Caco-2 (cell line): Measurements from ENCODE around the gene BACH2. TPM values are rescaled to one million over a fixed set of nuclear protein-coding genes. Genes with fewer than 3 reads are reported as not detected.
A peak's percentile ranks its signal among the peaks of the same experiment; 100 is the strongest.

ENCODE experiments used
- BruUV-seq: library from RNA; stranded (reverse); fragments of 400-500 nt; replicated peaks from 2 replicates; lab custom pipeline; 2021; lab: Mats Ljungman, UMichigan
- CTCF ChIA-PET: fragments of 300-600 bp; sonication (Branson Sonifier 250); formaldehyde crosslinking; loops from one replicate; lab custom pipeline; 2022; ENCODE audit warnings: antibody characterized with exemption; lab: Charles Lee
- POLR2A ChIA-PET: fragments of 300-600 bp; sonication (Branson Sonifier 250); formaldehyde crosslinking; loops from one replicate; lab custom pipeline; 2022; ENCODE audit warnings: antibody characterized with exemption; lab: Charles Lee
- DNase-seq, 2 experiments: peaks; one replicate each; pipeline versions ENCODE4 v3.0.0 to v3.0.0-alpha.2; 2020 to 2022
- H3K27me3 ChIP-seq: replicated peaks from 2 replicates; pipeline ENCODE4 v1.6.0; 2011; ENCODE audit warnings: low read length; ENCODE audit not compliant: control insufficient read depth, insufficient read depth
- H3K36me3 ChIP-seq: 2 replicates; pipeline ENCODE4 v1.5.1; 2011; ENCODE audit warnings: low read length; ENCODE audit not compliant: control insufficient read depth, insufficient read depth
- H3K4me1 ChIP-seq: fragments of 250-450 bp; sonication (Bioruptor Pico); 2 replicates; pipeline ENCODE4 v1.5.1; 2020; ENCODE audit warnings: mild to moderate bottlenecking
- H3K4me3 ChIP-seq: 2 replicates; pipeline ENCODE4 v1.5.1; 2011; ENCODE audit warnings: low read depth, mild to moderate bottlenecking, control low read depth, low read length
- H3K9me3 ChIP-seq: fragments of 250-450 bp; sonication (Bioruptor Pico); 2 replicates; pipeline ENCODE4 v1.5.1; 2020; ENCODE audit warnings: mild to moderate bottlenecking, moderate library complexity
- H3K27ac Mint-ChIP-seq: one replicate; pipeline ENCODE4 v1.8.0; 2022; ENCODE audit warnings: mixed read lengths; ENCODE audit not compliant: unreplicated experiment
- H3K27me3 Mint-ChIP-seq: one replicate; pipeline ENCODE4 v1.8.0; 2022; ENCODE audit warnings: mixed read lengths; ENCODE audit not compliant: insufficient read depth, unreplicated experiment
- H3K36me3 Mint-ChIP-seq: one replicate; pipeline ENCODE4 v1.8.0; 2022; ENCODE audit warnings: mild to moderate bottlenecking, mixed read lengths; ENCODE audit not compliant: insufficient read depth, unreplicated experiment
- H3K4me1 Mint-ChIP-seq: one replicate; pipeline ENCODE4 v1.8.0; 2022; ENCODE audit warnings: low read depth, mixed read lengths; ENCODE audit not compliant: unreplicated experiment
- H3K4me3 Mint-ChIP-seq: one replicate; pipeline ENCODE4 v1.8.0; 2022; ENCODE audit warnings: mild to moderate bottlenecking, moderate library complexity, mixed read lengths; ENCODE audit not compliant: unreplicated experiment
- H3K9me3 Mint-ChIP-seq: one replicate; pipeline ENCODE4 v1.8.0; 2022; ENCODE audit warnings: mixed read lengths; ENCODE audit not compliant: unreplicated experiment
- intact Hi-C: fragments of 100-400 bp; cut with micrococcal nuclease; formaldehyde crosslinking; loops from one replicate; pipeline ENCODE4 v1.10.0; 2022; ENCODE audit not compliant: unreplicated experiment
- total RNA-seq: library from RNA; stranded (reverse); gene quantifications from 2 replicates; pipeline ENCODE4 v1.2.3, GENCODE V29; 2022
- TF ChIP-seq, protein P1 (sequence below), 2 experiments: fragments of 200-600 bp in 1 of 2; IDR thresholded peaks; 1 replicate in 1 of 2; 2 replicates in 1 of 2; pipeline versions ENCODE4 v1.5.1 to v1.8.0; 2011 to 2022; ENCODE audit warnings: antibody characterized with exemption in 1 of 2, control low read depth in 1 of 2, inconsistent platforms in 1 of 2, low read depth in 1 of 2, low read length in 1 of 2, mild to moderate bottlenecking in 1 of 2, moderate library complexity in 1 of 2; ENCODE audit not compliant: insufficient read depth in 1 of 2, severe bottlenecking in 1 of 2, unreplicated experiment in 1 of 2

BACH2 gene
- total RNA-seq, 1 experiment from 2014 or later, result 0.43 TPM

DNA sequence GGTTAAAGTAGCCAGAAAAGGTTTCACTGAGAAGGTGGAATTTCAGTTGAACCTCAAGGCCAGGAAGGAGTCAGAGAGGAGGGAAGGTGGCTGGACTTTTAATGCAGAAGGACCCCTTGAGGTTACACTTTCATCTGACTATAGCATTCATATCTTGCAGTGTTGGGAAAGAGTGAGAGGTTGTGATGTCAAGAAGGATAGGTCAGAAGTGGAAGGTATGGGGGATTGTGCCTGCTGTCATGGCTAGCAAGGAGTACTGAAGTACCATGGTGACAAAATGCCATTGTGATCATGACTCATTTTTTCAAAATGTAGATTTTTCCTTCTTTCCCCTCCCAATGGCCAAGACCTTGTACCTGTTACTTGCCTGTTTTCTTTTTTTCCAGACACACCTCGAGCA lies 5.2 kb upstream of the BACH2 start:
- CTCF ChIA-PET, result no interaction called here

DNA sequence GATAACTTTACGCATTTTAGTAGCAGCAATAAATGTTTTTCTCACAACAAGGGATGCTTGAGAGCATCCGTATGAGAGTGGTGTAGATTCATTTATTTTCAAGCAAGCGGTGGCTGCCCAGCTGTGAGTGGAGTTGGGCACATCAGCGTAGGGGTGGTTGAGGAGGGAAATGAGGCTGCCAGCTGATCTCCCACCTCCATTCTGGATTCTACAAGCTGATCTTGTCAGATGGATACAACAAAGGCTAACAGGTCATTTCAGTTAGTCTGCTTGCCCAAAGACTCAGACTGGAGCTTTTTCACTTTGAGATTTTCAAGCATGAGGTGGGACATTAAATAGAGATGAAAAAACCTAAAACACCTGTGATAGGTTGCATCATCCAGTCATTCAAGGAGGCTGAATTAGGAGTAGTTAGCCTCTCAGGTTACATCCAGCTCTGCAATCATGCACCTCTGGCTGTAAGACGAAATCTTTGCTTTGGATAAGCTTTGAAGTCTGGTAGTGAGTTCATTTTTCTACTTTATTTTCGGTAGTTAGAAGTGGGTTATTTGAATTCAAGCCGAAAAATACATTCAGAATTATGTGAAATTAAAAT lies 1.9 kb upstream of the BACH2 start:
- H3K4me3 ChIP-seq, result no peak overlapping the region
- POLR2A ChIA-PET, result no interaction called here
- H3K4me1 Mint-ChIP-seq, result peaks cover 9% of the 10 kb centered on the region
- no TSS peak for BruUV-seq
- H3K36me3 ChIP-seq, result no peaks in the 10 kb centered on the region
- H3K9me3 Mint-ChIP-seq, result no peaks in the 10 kb centered on the region
- no peaks in the 10 kb centered on the region for H3K9me3 ChIP-seq
- H3K36me3 Mint-ChIP-seq, result peaks cover 4% of the 10 kb centered on the region
- peaks cover 27% of the 10 kb centered on the region for H3K27me3 Mint-ChIP-seq
- TF ChIP-seq, protein P1, sequence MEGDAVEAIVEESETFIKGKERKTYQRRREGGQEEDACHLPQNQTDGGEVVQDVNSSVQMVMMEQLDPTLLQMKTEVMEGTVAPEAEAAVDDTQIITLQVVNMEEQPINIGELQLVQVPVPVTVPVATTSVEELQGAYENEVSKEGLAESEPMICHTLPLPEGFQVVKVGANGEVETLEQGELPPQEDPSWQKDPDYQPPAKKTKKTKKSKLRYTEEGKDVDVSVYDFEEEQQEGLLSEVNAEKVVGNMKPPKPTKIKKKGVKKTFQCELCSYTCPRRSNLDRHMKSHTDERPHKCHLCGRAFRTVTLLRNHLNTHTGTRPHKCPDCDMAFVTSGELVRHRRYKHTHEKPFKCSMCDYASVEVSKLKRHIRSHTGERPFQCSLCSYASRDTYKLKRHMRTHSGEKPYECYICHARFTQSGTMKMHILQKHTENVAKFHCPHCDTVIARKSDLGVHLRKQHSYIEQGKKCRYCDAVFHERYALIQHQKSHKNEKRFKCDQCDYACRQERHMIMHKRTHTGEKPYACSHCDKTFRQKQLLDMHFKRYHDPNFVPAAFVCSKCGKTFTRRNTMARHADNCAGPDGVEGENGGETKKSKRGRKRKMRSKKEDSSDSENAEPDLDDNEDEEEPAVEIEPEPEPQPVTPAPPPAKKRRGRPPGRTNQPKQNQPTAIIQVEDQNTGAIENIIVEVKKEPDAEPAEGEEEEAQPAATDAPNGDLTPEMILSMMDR (IDR thresholded peaks at IDR 0.05; ENCODE audit: insufficient read depth in 1 of 2, low read depth in 1 of 2, low read length in 1 of 2, severe bottlenecking in 1 of 2, unreplicated experiment in 1 of 2), result no peak
- intact Hi-C loops, result no loop called here
- CTCF ChIA-PET, result no interaction called here
- peaks cover 7% of the 10 kb centered on the region; the same call in 1 of the 2 replicates for H3K4me1 ChIP-seq
- H3K27me3 ChIP-seq, result peaks cover 7% of the 10 kb centered on the region
- no peak overlapping the region for H3K4me3 Mint-ChIP-seq
- H3K27ac Mint-ChIP-seq, result no peak overlapping the region
- no peak for DNase-seq

More for the DNA sequence above, 5.2 kb upstream of the BACH2 start:
- Histone ChIP-seq H3K4me1 (no peaks in the 10 kb centered on the region), H3K4me3 (no peak overlapping the region), H3K36me3 (no peaks in the 10 kb centered on the region), H3K9me3 (no peaks in the 10 kb centered on the region), H3K27me3 (peaks cover 2% of the 10 kb centered on the region)
- POLR2A ChIA-PET, result no interaction called here
- H3K4me3 Mint-ChIP-seq, result no peak overlapping the region
- BruUV-seq, result no TSS peak
- TF ChIP-seq, protein P1 (IDR thresholded peaks at IDR 0.05; ENCODE audit: insufficient read depth in 1 of 2, low read depth in 1 of 2, low read length in 1 of 2, severe bottlenecking in 1 of 2, unreplicated experiment in 1 of 2), result no peak
- peaks cover 10% of the 10 kb centered on the region for H3K4me1 Mint-ChIP-seq
- peaks cover 4% of the 10 kb centered on the region for H3K36me3 Mint-ChIP-seq
- no peak for DNase-seq
- intact Hi-C loops, result loop anchor here (1.0 kb wide), 1 partner anchor 332 kb away; no protein-coding TSS in a partner anchor
- no peaks in the 10 kb centered on the region for H3K9me3 Mint-ChIP-seq
- peaks cover 25% of the 10 kb centered on the region for H3K27me3 Mint-ChIP-seq
- no peak overlapping the region for H3K27ac Mint-ChIP-seq

DNA sequence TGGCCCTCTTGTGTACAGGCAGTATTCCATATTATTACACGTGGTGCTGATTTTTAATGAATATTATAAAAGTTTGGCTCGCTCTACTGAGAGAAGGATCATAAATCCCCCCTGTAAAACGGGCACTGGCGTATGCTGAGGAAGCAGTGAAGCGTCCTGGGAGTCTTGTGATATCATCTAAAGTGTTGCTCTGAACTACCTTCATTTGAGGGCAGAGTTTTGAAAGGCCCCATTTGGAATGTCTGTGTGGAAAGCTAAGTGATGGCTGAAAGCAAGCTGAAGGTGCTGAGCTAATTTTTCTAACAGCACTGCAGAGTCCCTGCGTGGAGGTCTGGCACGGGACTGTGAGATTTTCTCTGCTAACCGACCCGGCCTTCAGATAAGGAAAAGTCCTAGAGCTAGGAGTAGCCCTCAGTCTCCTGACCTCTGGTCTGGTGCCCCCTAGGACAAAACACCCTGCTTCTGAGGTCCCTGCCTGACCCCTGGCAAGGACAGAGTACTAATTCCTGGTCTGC lies 1.3 kb upstream of the BACH2 start:
- peaks cover 7% of the 10 kb centered on the region for H3K27me3 ChIP-seq

More for the DNA sequence above, 1.3 kb upstream of the BACH2 start:
- no peak overlapping the region for H3K27ac Mint-ChIP-seq
- H3K4me3 Mint-ChIP-seq, result peak overlapping the region; percentile 72
- peaks cover 21% of the 10 kb centered on the region for H3K27me3 Mint-ChIP-seq
- Histone ChIP-seq H3K4me3 (no peak overlapping the region), H3K9me3 (no peaks in the 10 kb centered on the region), H3K36me3 (no peaks in the 10 kb centered on the region), H3K4me1 (peaks cover 7% of the 10 kb centered on the region; the same call in 1 of the 2 replicates)
- H3K36me3 Mint-ChIP-seq, result peaks cover 1% of the 10 kb centered on the region
- no TSS peak for BruUV-seq
- H3K4me1 Mint-ChIP-seq, result peaks cover 2% of the 10 kb centered on the region
- CTCF ChIA-PET, result no interaction called here
- POLR2A ChIA-PET, result no interaction called here
- no peak for DNase-seq
- TF ChIP-seq, protein P1 (IDR thresholded peaks at IDR 0.05; ENCODE audit: insufficient read depth in 1 of 2, low read depth in 1 of 2, low read length in 1 of 2, severe bottlenecking in 1 of 2, unreplicated experiment in 1 of 2), result no peak
- intact Hi-C loops, result no loop called here
- no peaks in the 10 kb centered on the region for H3K9me3 Mint-ChIP-seq
